Right ventricle myocardium superior (tissue), 1 donor: ENCODE data around the gene RESP18. TPM values are rescaled to one million over a fixed set of nuclear protein-coding genes. Genes with fewer than 3 reads are reported as not detected.
A peak's percentile ranks its signal among the peaks of the same experiment; 100 is the strongest.
"Not testable (repeated sequence)": the region's sequence is repeated elsewhere in the genome, so short reads cannot be mapped to it uniquely, and the experiment has no call there.

Experiments
- ATAC-seq: fragments of 200-7000 bp; cut with Tn5 transposase; one replicate; pipeline ENCODE4 v1.9.1; 2020; ENCODE audit warnings: mild to moderate bottlenecking; ENCODE audit not compliant: poor library complexity
- DNase-seq: peaks from one replicate; pipeline ENCODE4 v3.0.0-alpha.2; 2020
- intact Hi-C: fragments of 100-400 bp; cut with DNase I; formaldehyde crosslinking; loops from one replicate; pipeline ENCODE4 v1.11.2; 2022
- total RNA-seq: library from RNA; stranded (reverse); fragmentation: NEBNext Ultra II Directional; extraction: Animal tissue kit (Norgen Biotek cat#: 25700); gene quantifications from one replicate; pipeline ENCODE4 v1.2.1, GENCODE V29; 2021
- donor health status: DM: no; HTN: yes; CAD: no; lungs with severe emphysema.

The RESP18 gene
- total RNA-seq, 1 donor from 2014 or later, result not detected

GRCh38 chr2:219331560-219332213 is 857 bp downstream of the RESP18 start:
- no peak for DNase-seq
- intact Hi-C loops, result no loop called here

GRCh38 chr2:219327719-219328118 is 4.8 kb downstream of the RESP18 start:
- ATAC-seq, result no peak
- no peak for DNase-seq
- intact Hi-C loops, result no loop called here

More at GRCh38 chr2:219331560-219332213, 857 bp downstream of the RESP18 start:
- peak; percentile 74 for ATAC-seq

DNA sequence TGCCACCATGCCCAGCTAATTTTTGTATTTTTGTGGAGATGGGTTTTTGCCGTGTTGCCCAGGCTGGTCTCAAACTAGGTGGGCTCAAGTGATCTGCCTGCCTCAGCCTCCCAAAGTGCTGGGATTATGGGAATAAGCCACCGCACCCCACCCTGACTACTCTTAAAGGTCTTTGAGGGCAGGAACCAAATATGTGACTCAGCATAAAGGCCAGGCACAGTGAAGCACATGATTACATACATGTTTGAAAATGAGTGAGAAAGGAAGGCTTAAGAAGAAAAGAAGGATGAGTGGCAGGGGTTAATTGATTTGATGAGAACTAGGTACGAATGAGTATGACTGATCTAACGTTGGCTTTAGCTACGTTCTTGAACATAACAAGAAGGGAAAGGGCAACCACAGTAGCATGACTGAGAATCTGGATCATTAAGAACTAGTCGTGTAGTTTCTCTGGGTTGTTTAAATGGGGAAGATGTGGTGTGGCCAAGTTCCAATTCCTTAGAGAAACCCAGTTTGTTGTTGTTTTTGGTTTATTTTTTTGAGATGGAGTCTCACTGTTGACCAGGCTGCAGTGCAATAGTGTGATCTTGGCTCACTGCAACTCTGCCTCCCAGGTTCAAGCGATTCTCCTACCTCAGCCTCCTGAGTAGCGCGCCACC is 6.8 kb downstream of the RESP18 start:
- ATAC-seq (no peak), DNase-seq (no peak)
- intact Hi-C loops, result no loop called here

- ATAC-seq (no peak), DNase-seq (no peak)
- intact Hi-C loops, result no loop called here
Observed at GRCh38 chr2:219325136-219325535, 7.4 kb downstream of the RESP18 start.

DNA sequence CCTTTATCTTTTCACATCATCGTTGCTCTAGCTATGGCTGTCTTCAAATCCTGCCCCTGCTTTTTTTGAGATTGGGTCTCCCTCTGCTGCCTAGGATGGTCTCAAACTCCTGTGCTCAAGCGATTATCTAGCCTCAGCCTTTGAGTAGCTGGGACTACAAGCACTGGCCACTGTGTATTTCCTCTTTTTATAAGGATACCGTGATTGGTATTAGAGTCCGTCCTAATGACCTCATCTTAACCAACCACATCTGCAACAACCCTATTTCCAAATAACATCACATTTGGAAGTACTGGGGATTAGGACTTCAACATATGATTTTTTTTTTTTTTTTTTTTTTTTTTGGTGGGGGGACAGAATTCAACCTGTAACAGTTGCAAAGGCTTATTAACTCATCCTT is 9.1 kb downstream of the RESP18 start:
- no peak for ATAC-seq
- intact Hi-C loops, result no loop called here
- no peak for DNase-seq

DNA sequence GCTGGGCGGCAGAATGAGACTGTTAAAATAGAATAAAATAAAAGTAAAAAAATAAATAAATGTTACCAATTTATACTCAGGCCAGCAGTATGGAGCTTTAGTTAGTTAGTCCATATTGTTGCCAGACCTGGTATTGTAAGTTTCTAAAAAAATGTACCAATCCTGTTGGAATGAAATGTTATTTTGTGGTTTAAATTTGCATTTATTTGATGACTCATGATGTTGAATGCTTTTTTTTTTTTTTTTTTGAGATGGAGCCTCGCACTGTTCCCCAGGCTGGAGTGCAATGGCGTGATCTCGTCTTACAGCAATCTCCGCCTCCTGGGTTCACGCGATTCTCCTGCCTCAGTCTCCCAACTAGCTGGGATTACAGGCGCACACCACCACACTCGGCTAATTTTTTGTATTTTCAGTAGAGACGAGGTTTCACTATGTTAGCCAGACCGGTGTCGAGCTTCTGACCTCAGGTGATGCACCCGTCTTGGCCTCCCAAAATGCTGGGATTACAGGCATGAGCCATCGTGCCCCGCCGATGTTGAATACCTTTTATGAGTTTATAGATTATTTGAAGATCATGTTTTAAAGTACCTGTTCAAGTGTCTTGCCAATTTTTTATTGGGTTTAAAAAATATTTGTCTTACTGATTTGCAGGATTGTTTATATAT is 17.6 kb downstream of the RESP18 start:
- ATAC-seq, result no peak
- DNase-seq, result no peak
- intact Hi-C loops, result no loop called here

- DNase-seq, ATAC-seq: not testable (repeated sequence)
Observed at GRCh38 chr2:219312683-219313263, 19.8 kb downstream of the RESP18 start.

DNA sequence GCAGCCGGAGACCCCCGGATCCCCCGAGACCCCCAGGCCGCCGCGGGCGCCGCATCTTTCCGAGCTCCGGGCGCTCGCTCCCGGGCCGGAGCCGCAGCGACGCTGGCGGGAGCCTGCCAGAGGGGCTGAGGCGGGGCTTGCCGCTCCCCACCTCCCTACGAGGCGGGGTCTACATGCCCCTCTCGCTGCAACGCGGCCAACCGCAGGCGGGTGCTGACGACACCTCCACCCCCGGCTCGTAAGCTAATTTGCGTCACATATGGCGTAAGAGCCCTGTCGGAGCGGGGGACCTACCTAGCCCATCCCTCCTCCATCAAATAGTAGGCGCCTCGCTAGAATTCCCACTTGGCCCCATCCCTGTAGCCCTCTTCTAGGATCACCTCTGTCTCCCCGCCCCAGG is 23.3 kb downstream of the RESP18 start, which contains the start of gene PTPRN:
Gene PTPRN, minus strand, starts transcription at position 124 of the 400 bp plus-strand sequence. Its CDS starts 69 bp downstream, at position 55.
- no peak for ATAC-seq
- intact Hi-C loops, result no loop called here
- no peak for DNase-seq

More at GRCh38 chr2:219312683-219313263, 19.8 kb downstream of the RESP18 start:
- intact Hi-C loops, result not testable (repeated sequence)

- intact Hi-C loops, result no loop called here
- ATAC-seq (peak; percentile 86), DNase-seq (peak; percentile 75)
Observed at GRCh38 chr2:219308142-219309101, 24.1 kb downstream of the RESP18 start.

- intact Hi-C loops, result no loop called here
- DNase-seq, result no peak
- no peak for ATAC-seq
Observed at GRCh38 chr2:219306047-219306446, 26.5 kb downstream of the RESP18 start.

DNA sequence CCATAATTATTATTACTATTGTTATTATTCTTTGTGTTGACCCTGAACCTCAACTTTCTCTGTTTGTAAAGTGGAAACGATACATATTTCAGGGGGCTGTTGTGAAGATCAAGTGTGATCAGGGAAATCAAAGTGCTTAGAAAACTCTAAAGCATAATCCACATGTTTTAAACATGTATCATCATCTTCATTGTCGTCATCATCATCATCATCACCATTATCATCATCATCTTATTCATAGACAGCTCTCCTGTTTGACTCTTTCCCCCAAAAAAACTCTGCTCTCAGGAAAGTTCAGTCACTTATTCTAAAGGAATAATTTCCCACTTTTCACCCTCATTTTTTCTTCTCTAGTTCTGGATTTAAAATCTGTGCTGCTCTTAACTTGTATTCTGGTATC is 28.3 kb downstream of the RESP18 start:
- DNase-seq (no peak), ATAC-seq (no peak)
- intact Hi-C loops, result no loop called here

GRCh38 chr2:219302412-219302968 is 30.1 kb downstream of the RESP18 start:
- DNase-seq (no peak), ATAC-seq (no peak)
- intact Hi-C loops, result no loop called here

DNA sequence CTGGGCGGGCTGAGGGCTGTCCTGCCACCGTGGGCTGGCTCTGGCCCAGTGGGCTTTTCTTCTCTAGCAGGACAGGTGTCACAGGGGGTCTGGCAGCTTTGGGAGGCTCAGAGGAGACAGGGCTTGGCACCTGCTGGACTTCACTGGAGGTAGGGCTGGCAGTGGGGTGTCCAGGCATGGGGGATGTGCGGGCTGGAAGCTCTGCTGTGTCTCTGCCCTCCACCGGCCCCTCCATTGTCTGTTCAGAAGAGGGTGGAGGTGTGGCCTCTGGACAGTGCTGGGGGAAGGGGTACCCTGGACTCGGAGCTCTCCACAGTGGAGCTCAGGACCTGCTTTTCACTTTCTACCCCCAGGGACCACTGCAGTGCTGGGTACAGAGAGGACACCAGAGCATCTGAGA is 32.5 kb downstream of the RESP18 start:
- ATAC-seq, result no peak
- intact Hi-C loops, result no loop called here
- DNase-seq, result no peak

- no peak for DNase-seq
- intact Hi-C loops, result loop anchor here (2.0 to 5.0 kb wide), 2 partner anchors 122 to 139 kb away; partner anchors contain the start of genes CNPPD1, NHEJ1 and RETREG2
- no peak for ATAC-seq
Observed at GRCh38 chr2:219299372-219299760, 33.2 kb downstream of the RESP18 start.

GRCh38 chr2:219298759-219299371 is 33.7 kb downstream of the RESP18 start:
- peak; percentile 92 for DNase-seq
- ATAC-seq, result peak; percentile 71
- intact Hi-C loops, result loop anchor here (2.0 to 5.0 kb wide), 2 partner anchors 122 to 138 kb away; partner anchors contain the start of genes CNPPD1, NHEJ1 and RETREG2

- intact Hi-C loops, result loop anchor here (2.0 to 5.0 kb wide), 2 partner anchors 121 to 137 kb away; partner anchors contain the start of genes CNPPD1, NHEJ1 and RETREG2
- DNase-seq (no peak), ATAC-seq (no peak)
Observed at GRCh38 chr2:219297766-219298456, 34.6 kb downstream of the RESP18 start.
